DOHH2 (cell line): ENCODE results near the gene WWOX.

Source experiments
- H3F3A ChIP-seq: fragments of 200-600 bp; sonication (generic), shearing (Covaris generic); 2 replicates; pipeline ENCODE4 v1.6.0; 2016; ENCODE audit warnings: antibody characterized with exemption, mild to moderate bottlenecking; ENCODE audit not compliant: control insufficient read depth, insufficient read depth
- H3K27ac ChIP-seq: fragments of 200-600 bp; sonication (generic); 2 replicates; pipeline ENCODE4 v1.5.1; 2014; ENCODE audit warnings: low read depth, mild to moderate bottlenecking, low read length, moderate library complexity
- H3K27me3 ChIP-seq: fragments of 200-600 bp; sonication (generic); 2 replicates; pipeline ENCODE4 v1.6.1; 2014; ENCODE audit warnings: mild to moderate bottlenecking, low read length, mixed read lengths; ENCODE audit not compliant: control insufficient read depth
- H3K36me3 ChIP-seq: fragments of 200-600 bp; sonication (generic); 2 replicates; pipeline ENCODE4 v1.6.1; 2014; ENCODE audit warnings: mild to moderate bottlenecking, low read length, moderate library complexity, mixed read lengths; ENCODE audit not compliant: control insufficient read depth
- H3K4me1 ChIP-seq: fragments of 200-600 bp; sonication (generic); 2 replicates; pipeline ENCODE4 v1.6.1; 2014; ENCODE audit warnings: mild to moderate bottlenecking, low read length, mixed read lengths; ENCODE audit not compliant: control insufficient read depth
- H3K4me2 ChIP-seq: fragments of 200-600 bp; sonication (generic); 2 replicates; pipeline ENCODE4 v1.6.0; 2014; ENCODE audit warnings: mild to moderate bottlenecking, low read length, moderate library complexity
- H3K4me3 ChIP-seq: fragments of 200-600 bp; sonication (generic); 2 replicates; pipeline ENCODE4 v1.5.1; 2014; ENCODE audit warnings: mild to moderate bottlenecking, low read length, mixed read lengths
- H3K79me2 ChIP-seq: fragments of 200-600 bp; sonication (generic); 2 replicates; pipeline ENCODE4 v1.6.1; 2014; ENCODE audit warnings: mild to moderate bottlenecking, low read length, mixed read lengths; ENCODE audit not compliant: control insufficient read depth
- H3K9me2 ChIP-seq: fragments of 200-600 bp; sonication (generic); replicated peaks from 2 replicates; pipeline ENCODE4 v1.6.1; 2014; ENCODE audit warnings: mild to moderate bottlenecking, low read length, mixed read lengths; ENCODE audit not compliant: control insufficient read depth
- H3K9me3 ChIP-seq: fragments of 200-600 bp; sonication (generic); 2 replicates; pipeline ENCODE4 v1.6.1; 2014; ENCODE audit warnings: antibody characterized with exemption, low read length, mixed read lengths; ENCODE audit not compliant: control insufficient read depth, insufficient read depth
- H4K20me1 ChIP-seq: fragments of 200-600 bp; sonication (generic); 2 replicates; pipeline ENCODE4 v1.6.0; 2014; ENCODE audit warnings: low read depth, mild to moderate bottlenecking, antibody characterized with exemption, low read length, moderate library complexity; ENCODE audit not compliant: control insufficient read depth, insufficient read depth
- EZH2phosphoT487 ChIP-seq: fragments of 200-600 bp; sonication (generic); IDR thresholded peaks from 2 replicates; pipeline ENCODE4 v1.6.1; 2017; ENCODE audit warnings: borderline replicate concordance, mild to moderate bottlenecking, antibody characterized with exemption, low read length, moderate library complexity, mixed read lengths
- TF ChIP-seq, protein P1 (sequence below): fragments of 200-600 bp; sonication (generic); IDR thresholded peaks from one replicate; pipeline ENCODE4 v1.5.1; 2014; ENCODE audit warnings: antibody characterized with exemption, mild to moderate bottlenecking, low read depth, low read length; ENCODE audit not compliant: poor library complexity, severe bottlenecking

Gene WWOX

DNA sequence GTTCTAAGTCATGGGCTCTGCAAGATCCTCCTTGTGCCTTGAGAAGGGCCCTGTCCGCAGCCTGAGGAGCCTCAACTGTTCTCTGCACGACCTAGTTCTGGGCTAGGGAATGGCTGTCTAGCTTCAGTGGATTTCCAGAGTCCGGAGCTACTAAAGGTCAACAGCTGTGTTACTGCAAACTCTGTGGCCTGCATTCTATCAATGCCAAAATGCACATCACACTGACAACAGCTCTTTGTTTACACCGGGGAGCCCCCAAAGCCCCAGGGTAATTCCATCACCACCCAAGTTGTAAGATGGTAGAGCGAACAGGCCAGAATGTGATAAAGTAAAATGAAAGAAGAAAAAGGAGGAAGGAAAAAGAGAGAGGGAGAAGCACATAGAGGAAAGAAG is 890.9 kb downstream of the WWOX start:
- TF ChIP-seq EZH2phosphoT487, result no peak
- TF ChIP-seq, protein P1, sequence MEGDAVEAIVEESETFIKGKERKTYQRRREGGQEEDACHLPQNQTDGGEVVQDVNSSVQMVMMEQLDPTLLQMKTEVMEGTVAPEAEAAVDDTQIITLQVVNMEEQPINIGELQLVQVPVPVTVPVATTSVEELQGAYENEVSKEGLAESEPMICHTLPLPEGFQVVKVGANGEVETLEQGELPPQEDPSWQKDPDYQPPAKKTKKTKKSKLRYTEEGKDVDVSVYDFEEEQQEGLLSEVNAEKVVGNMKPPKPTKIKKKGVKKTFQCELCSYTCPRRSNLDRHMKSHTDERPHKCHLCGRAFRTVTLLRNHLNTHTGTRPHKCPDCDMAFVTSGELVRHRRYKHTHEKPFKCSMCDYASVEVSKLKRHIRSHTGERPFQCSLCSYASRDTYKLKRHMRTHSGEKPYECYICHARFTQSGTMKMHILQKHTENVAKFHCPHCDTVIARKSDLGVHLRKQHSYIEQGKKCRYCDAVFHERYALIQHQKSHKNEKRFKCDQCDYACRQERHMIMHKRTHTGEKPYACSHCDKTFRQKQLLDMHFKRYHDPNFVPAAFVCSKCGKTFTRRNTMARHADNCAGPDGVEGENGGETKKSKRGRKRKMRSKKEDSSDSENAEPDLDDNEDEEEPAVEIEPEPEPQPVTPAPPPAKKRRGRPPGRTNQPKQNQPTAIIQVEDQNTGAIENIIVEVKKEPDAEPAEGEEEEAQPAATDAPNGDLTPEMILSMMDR, result no peak
- H3K27ac ChIP-seq, result peak overlapping the region; percentile 19; the same call in 1 of the 2 replicates
- no peaks in the 10 kb centered on the region for H3K36me3 ChIP-seq
- peak overlapping the region; percentile 58 for H3K4me2 ChIP-seq
- no peaks in the 10 kb centered on the region for H3K79me2 ChIP-seq
- H3F3A ChIP-seq, result no peaks in the 10 kb centered on the region
- H3K4me3 ChIP-seq, result peak overlapping the region; percentile 41
- H3K9me2 ChIP-seq, result no peaks in the 10 kb centered on the region
- peaks cover 22% of the 10 kb centered on the region for H3K4me1 ChIP-seq
- no peaks in the 10 kb centered on the region for H3K27me3 ChIP-seq
- H4K20me1 ChIP-seq, result no peaks in the 10 kb centered on the region
- H3K9me3 ChIP-seq, result no peaks in the 10 kb centered on the region

DNA sequence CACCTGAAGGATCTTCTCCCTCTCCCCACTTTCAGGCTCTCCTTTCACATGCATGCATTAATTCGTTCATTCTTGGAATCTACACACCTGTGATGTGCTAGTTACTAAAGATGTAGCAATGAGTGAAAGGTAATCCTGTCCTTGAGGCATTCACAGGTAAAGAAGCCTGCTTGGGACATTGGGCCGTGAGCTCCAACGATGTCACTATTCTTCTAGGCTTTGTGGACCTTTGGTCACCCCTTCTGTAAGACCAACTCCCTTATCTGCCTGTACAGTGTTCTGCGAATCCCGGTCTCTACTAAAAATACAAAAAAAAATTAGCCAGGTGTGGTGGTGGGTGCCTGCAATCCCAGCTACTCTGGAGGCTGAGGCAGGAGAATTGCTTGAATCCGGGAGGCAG is 892.5 kb downstream of the WWOX start:
- Histone ChIP-seq H3K9me3 (no peaks in the 10 kb centered on the region), H3K36me3 (no peaks in the 10 kb centered on the region), H3K4me2 (no peak overlapping the region), H3F3A (no peaks in the 10 kb centered on the region), H4K20me1 (no peaks in the 10 kb centered on the region), H3K4me3 (no peak overlapping the region), H3K27me3 (no peaks in the 10 kb centered on the region), H3K4me1 (peaks cover 22% of the 10 kb centered on the region), H3K27ac (no peak overlapping the region), H3K79me2 (no peaks in the 10 kb centered on the region), H3K9me2 (no peaks in the 10 kb centered on the region)
- no peak for TF ChIP-seq EZH2phosphoT487

DNA sequence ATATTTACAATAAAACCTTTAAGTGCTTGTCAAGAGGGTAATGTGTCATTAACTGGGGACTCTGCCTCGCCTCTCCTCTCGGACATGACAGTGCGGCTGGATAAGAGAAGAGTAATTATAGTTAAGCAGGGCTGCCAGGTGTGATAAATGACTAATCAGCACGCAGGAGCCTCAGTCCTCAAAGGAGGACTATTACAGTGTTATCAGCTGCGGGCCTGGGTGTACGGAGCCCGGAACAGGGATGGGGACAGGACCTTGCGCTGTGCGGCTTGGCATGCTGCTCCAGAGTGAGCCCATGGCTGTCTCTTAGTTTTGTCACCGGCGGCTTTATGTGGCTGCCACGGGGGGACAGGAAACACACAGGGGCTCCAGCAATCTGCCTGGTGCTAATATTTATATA is 893.9 kb downstream of the WWOX start:
- H3K4me1 ChIP-seq, result peaks cover 22% of the 10 kb centered on the region
- H3F3A ChIP-seq, result no peaks in the 10 kb centered on the region
- H3K9me3 ChIP-seq, result no peaks in the 10 kb centered on the region
- TF ChIP-seq, protein P1, result no peak
- TF ChIP-seq EZH2phosphoT487, result no peak
- H3K4me2 ChIP-seq, result no peak overlapping the region
- H3K9me2 ChIP-seq, result no peaks in the 10 kb centered on the region
- H3K27me3 ChIP-seq, result no peaks in the 10 kb centered on the region
- H3K4me3 ChIP-seq, result no peak overlapping the region
- H3K27ac ChIP-seq, result no peak overlapping the region
- no peaks in the 10 kb centered on the region for H3K79me2 ChIP-seq
- H4K20me1 ChIP-seq, result no peaks in the 10 kb centered on the region
- no peaks in the 10 kb centered on the region for H3K36me3 ChIP-seq

DNA sequence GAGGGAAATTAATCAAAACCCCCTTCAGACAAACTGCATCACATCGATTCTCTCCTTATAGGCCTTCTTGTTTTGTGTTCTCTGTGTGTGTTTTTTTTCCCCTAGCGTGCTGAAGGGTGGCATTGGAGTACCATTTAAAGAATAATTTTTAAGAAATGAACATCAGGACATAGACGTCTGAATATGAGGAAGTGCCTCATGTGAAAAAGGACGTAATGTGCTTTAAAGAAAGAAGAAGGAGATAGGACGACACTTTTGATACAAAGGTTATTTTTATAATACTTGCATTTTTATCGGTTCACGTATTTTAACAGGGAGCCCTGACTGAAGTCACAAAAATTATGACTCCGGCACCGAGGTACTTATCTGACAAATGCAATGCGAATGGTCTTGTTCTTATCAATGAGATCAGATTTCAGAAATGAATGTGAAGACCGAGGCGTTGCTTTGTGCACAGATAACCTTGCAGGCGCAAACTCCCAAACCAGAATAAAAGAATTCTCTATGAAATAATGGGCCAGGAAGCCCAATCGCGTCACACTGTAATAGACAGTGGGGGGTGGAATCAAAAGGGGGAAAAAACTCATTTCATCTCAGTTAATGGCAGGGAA is 894.8 kb downstream of the WWOX start:
- no peak for TF ChIP-seq EZH2phosphoT487
- TF ChIP-seq, protein P1, result no peak

More for the DNA sequence above, 894.8 kb downstream of the WWOX start:
- Histone ChIP-seq H3K36me3 (no peaks in the 10 kb centered on the region), H3K4me1 (peaks cover 18% of the 10 kb centered on the region), H3K4me2 (no peak overlapping the region), H3K9me3 (no peaks in the 10 kb centered on the region), H3K9me2 (no peaks in the 10 kb centered on the region), H3K79me2 (no peaks in the 10 kb centered on the region), H4K20me1 (no peaks in the 10 kb centered on the region), H3K27ac (no peak overlapping the region), H3K27me3 (no peaks in the 10 kb centered on the region), H3K4me3 (no peak overlapping the region), H3F3A (no peaks in the 10 kb centered on the region)
